Caco-2 (cell line): ENCODE results near the gene TNFRSF17. TPM values are rescaled to one million over a fixed set of nuclear protein-coding genes. Genes with fewer than 3 reads are reported as not detected.

Experiments
- Bru-seq: library from RNA; stranded (reverse); fragments of 400-500 nt; gene quantifications from one replicate; lab custom pipeline; 2021; lab: Mats Ljungman, UMichigan
- BruChase-seq, 2 experiments: library from RNA; stranded (reverse); fragments of 400-500 nt; gene quantifications; one replicate each; lab custom pipeline; 2021; lab: Mats Ljungman, UMichigan
- BruUV-seq: library from RNA; stranded (reverse); fragments of 400-500 nt; replicated peaks from 2 replicates; lab custom pipeline; 2021; lab: Mats Ljungman, UMichigan
- CTCF ChIA-PET: fragments of 300-600 bp; sonication (Branson Sonifier 250); formaldehyde crosslinking; loops from one replicate; lab custom pipeline; 2022; ENCODE audit warnings: antibody characterized with exemption; lab: Charles Lee
- POLR2A ChIA-PET: fragments of 300-600 bp; sonication (Branson Sonifier 250); formaldehyde crosslinking; loops from one replicate; lab custom pipeline; 2022; ENCODE audit warnings: antibody characterized with exemption; lab: Charles Lee
- DNase-seq, 2 experiments: peaks; one replicate each; pipeline versions ENCODE4 v3.0.0 to v3.0.0-alpha.2; 2020 to 2022
- H3K27me3 ChIP-seq: replicated peaks from 2 replicates; pipeline ENCODE4 v1.6.0; 2011; ENCODE audit warnings: low read length; ENCODE audit not compliant: control insufficient read depth, insufficient read depth
- H3K36me3 ChIP-seq: 2 replicates; pipeline ENCODE4 v1.5.1; 2011; ENCODE audit warnings: low read length; ENCODE audit not compliant: control insufficient read depth, insufficient read depth
- H3K4me1 ChIP-seq: fragments of 250-450 bp; sonication (Bioruptor Pico); 2 replicates; pipeline ENCODE4 v1.5.1; 2020; ENCODE audit warnings: mild to moderate bottlenecking
- H3K4me3 ChIP-seq: 2 replicates; pipeline ENCODE4 v1.5.1; 2011; ENCODE audit warnings: low read depth, mild to moderate bottlenecking, control low read depth, low read length
- H3K9me3 ChIP-seq: fragments of 250-450 bp; sonication (Bioruptor Pico); 2 replicates; pipeline ENCODE4 v1.5.1; 2020; ENCODE audit warnings: mild to moderate bottlenecking, moderate library complexity
- H3K27ac Mint-ChIP-seq: one replicate; pipeline ENCODE4 v1.8.0; 2022; ENCODE audit warnings: mixed read lengths; ENCODE audit not compliant: unreplicated experiment
- H3K27me3 Mint-ChIP-seq: one replicate; pipeline ENCODE4 v1.8.0; 2022; ENCODE audit warnings: mixed read lengths; ENCODE audit not compliant: insufficient read depth, unreplicated experiment
- H3K36me3 Mint-ChIP-seq: one replicate; pipeline ENCODE4 v1.8.0; 2022; ENCODE audit warnings: mild to moderate bottlenecking, mixed read lengths; ENCODE audit not compliant: insufficient read depth, unreplicated experiment
- H3K4me1 Mint-ChIP-seq: one replicate; pipeline ENCODE4 v1.8.0; 2022; ENCODE audit warnings: low read depth, mixed read lengths; ENCODE audit not compliant: unreplicated experiment
- H3K4me3 Mint-ChIP-seq: one replicate; pipeline ENCODE4 v1.8.0; 2022; ENCODE audit warnings: mild to moderate bottlenecking, moderate library complexity, mixed read lengths; ENCODE audit not compliant: unreplicated experiment
- H3K9me3 Mint-ChIP-seq: one replicate; pipeline ENCODE4 v1.8.0; 2022; ENCODE audit warnings: mixed read lengths; ENCODE audit not compliant: unreplicated experiment
- intact Hi-C: fragments of 100-400 bp; cut with micrococcal nuclease; formaldehyde crosslinking; loops from one replicate; pipeline ENCODE4 v1.10.0; 2022; ENCODE audit not compliant: unreplicated experiment
- long read RNA-seq: library from polyadenylated mRNA; stranded (forward); transcript quantifications from one replicate; pipeline ENCODE4 v2.0.0, GENCODE V29; 2022
- total RNA-seq: library from RNA; stranded (reverse); gene quantifications from 2 replicates; pipeline ENCODE4 v1.2.3, GENCODE V29; 2022
- TF ChIP-seq, protein P1 (sequence below), 2 experiments: fragments of 200-600 bp in 1 of 2; IDR thresholded peaks; 1 replicate in 1 of 2; 2 replicates in 1 of 2; pipeline versions ENCODE4 v1.5.1 to v1.8.0; 2011 to 2022; ENCODE audit warnings: antibody characterized with exemption in 1 of 2, control low read depth in 1 of 2, inconsistent platforms in 1 of 2, low read depth in 1 of 2, low read length in 1 of 2, mild to moderate bottlenecking in 1 of 2, moderate library complexity in 1 of 2; ENCODE audit not compliant: insufficient read depth in 1 of 2, severe bottlenecking in 1 of 2, unreplicated experiment in 1 of 2

The TNFRSF17 gene
- total RNA-seq (not detected in 2 replicates), Bru-seq, nascent RNA (not detected), BruChase-seq, experiment 1, labeled RNA remaining after a 2-hour chase (not detected), BruChase-seq, experiment 2, labeled RNA remaining after a 6-hour chase (percentile 16 among the genes with signal in this experiment)
- long read RNA-seq, result 0 reads

DNA sequence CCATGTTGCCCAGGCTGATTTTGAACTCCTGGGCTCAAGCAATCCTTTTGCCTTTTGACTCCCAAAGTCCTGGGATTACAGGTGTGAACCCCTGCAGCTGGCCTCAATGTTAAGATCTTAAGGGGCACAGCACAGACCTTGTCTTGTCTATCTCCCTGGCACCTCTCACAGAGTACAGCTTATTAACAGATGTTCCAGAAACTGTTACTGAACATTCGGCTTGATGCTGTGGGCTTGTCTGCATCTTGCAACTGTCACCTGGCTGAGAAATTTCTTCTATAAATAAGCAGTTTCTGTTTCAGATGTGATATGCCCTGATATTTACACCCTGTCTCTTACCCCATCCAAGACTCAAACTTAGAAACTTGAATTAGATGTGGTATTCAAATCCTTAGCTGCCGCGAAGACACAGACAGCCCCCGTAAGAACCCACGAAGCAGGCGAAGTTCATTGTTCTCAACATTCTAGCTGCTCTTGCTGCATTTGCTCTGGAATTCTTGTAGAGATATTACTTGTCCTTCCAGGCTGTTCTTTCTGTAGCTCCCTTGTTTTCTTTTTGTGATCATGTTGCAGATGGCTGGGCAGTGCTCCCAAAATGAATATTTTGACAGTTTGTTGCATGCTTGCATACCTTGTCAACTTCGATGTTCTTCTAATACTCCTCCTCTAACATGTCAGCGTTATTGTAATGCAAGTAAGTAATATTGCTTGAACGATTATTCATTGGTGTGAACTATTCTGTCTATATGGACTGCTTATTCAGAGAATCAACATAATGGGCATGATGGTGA lies at the start of gene TNFRSF17:
TSS of gene TNFRSF17 (plus strand) at position 450 of the 791 bp plus-strand sequence. CDS start at position 565, 115 bp downstream.
- H3K9me3 ChIP-seq, result no peaks in the 10 kb centered on the region
- H3K27ac Mint-ChIP-seq, result no peak within 1 kb of the TSS
- H3K4me3 ChIP-seq, result no peak within 1 kb of the TSS
- no peaks in the 10 kb centered on the region for H3K4me1 ChIP-seq
- intact Hi-C loops, result no loop called here
- ChIA-PET POLR2A (interaction anchor here (1.7 kb wide), 1 partner anchor 12 kb away, joined by 9 read pairs; the partner anchor contains the start of gene SNX29), CTCF (interaction anchor here (1.7 kb wide), 1 partner anchor 103 kb away, joined by 4 read pairs; no protein-coding TSS in a partner anchor)
- no peaks in the 10 kb centered on the region for H3K36me3 ChIP-seq
- no peaks in the 10 kb centered on the region for H3K27me3 Mint-ChIP-seq
- H3K27me3 ChIP-seq, result no peaks in the 10 kb centered on the region
- H3K9me3 Mint-ChIP-seq, result no peaks in the 10 kb centered on the region
- DNase-seq, result no peak
- no peaks in the 10 kb centered on the region for H3K4me1 Mint-ChIP-seq
- TF ChIP-seq, protein P1, sequence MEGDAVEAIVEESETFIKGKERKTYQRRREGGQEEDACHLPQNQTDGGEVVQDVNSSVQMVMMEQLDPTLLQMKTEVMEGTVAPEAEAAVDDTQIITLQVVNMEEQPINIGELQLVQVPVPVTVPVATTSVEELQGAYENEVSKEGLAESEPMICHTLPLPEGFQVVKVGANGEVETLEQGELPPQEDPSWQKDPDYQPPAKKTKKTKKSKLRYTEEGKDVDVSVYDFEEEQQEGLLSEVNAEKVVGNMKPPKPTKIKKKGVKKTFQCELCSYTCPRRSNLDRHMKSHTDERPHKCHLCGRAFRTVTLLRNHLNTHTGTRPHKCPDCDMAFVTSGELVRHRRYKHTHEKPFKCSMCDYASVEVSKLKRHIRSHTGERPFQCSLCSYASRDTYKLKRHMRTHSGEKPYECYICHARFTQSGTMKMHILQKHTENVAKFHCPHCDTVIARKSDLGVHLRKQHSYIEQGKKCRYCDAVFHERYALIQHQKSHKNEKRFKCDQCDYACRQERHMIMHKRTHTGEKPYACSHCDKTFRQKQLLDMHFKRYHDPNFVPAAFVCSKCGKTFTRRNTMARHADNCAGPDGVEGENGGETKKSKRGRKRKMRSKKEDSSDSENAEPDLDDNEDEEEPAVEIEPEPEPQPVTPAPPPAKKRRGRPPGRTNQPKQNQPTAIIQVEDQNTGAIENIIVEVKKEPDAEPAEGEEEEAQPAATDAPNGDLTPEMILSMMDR (IDR thresholded peaks at IDR 0.05; ENCODE audit: insufficient read depth in 1 of 2, low read depth in 1 of 2, low read length in 1 of 2, severe bottlenecking in 1 of 2, unreplicated experiment in 1 of 2), result no peak
- no peaks in the 10 kb centered on the region for H3K36me3 Mint-ChIP-seq
- no peak within 1 kb of the TSS for H3K4me3 Mint-ChIP-seq
- BruUV-seq, result no TSS peak

DNA sequence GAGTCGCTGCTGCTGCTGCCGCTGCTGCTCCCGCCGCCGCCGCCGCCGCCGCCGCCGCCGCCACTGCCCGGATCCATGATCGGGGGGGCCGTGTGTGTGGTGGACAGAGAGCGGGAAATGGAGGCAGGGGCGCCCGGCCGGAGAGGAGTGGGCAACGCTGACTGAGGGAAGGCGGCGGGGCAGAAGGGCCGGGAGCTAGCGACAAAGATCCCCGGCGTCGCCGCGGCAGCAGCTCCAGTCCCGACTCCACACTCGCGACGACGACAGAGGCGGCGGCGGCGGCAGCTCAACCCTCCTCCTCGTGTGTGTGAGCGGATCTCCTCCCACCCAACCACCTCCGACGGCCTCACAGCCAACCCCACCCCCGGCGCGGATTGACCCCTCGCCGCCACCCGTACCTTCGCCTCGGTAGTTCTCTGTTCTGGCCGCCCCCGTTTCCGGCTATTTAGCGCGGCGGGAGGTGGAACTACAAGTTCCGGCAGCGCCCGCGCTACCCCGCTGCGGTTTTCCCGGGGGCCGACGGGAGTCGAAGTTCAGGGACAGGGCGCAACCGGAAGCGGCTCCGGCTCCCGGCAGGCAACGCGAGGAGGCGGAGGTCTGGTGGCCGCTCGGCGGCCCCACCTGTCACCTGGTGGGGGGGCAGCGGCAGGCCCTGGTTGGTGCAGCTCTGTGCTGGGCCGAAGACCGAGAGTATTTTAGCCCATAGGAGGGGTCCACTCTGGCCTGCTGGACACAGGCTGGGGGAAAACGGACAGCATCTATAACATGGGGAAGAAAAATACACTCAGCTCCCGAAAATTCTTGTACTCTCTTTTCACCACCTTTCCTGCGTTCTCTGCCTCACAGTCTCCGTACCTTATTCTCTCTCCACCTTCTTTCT lies 49.1 kb upstream of the TNFRSF17 start, which contains the start of gene GSPT1:
TSS of gene GSPT1 (minus strand) at position 313 of the 880 bp plus-strand sequence. CDS start at position 77, 236 bp downstream.
- BruUV-seq, result no TSS peak
- Histone ChIP-seq H3K27me3 (no peaks in the 10 kb centered on the region), H3K36me3 (no peaks in the 10 kb centered on the region), H3K4me1 (no peaks in the 10 kb centered on the region), H3K4me3 (peak within 1 kb of the TSS; percentile 91), H3K9me3 (no peaks in the 10 kb centered on the region)
- peak; percentile 98 for DNase-seq
- H3K27ac Mint-ChIP-seq, result peak within 1 kb of the TSS; percentile 95
- H3K4me1 Mint-ChIP-seq, result peaks cover 16% of the 10 kb centered on the region
- TF ChIP-seq, protein P1 (IDR thresholded peaks at IDR 0.05; ENCODE audit: insufficient read depth in 1 of 2, low read depth in 1 of 2, low read length in 1 of 2, severe bottlenecking in 1 of 2, unreplicated experiment in 1 of 2), result no peak
- ChIA-PET CTCF (interaction anchor here (1.2 to 1.4 kb wide), 2 partner anchors 61 to 152 kb away, joined by 5 to 7 read pairs; partner anchors contain the start of gene SNX29), POLR2A (interaction anchor here (1.0 to 1.4 kb wide), 2 partner anchors 64 to 65 kb away, joined by 3 to 4 read pairs; partner anchors contain the start of gene RSL1D1)
- peaks cover 27% of the 10 kb centered on the region for H3K36me3 Mint-ChIP-seq
- peak within 1 kb of the TSS; percentile 89 for H3K4me3 Mint-ChIP-seq
- H3K27me3 Mint-ChIP-seq, result no peaks in the 10 kb centered on the region
- intact Hi-C loops, result loop anchor here (2.0 to 5.0 kb wide), 2 partner anchors 61 to 105 kb away; partner anchors contain the start of gene SNX29
- no peaks in the 10 kb centered on the region for H3K9me3 Mint-ChIP-seq
